ENCODE measurements around the gene KRT6C. TPM values are rescaled to one million over a fixed set of nuclear protein-coding genes. Genes with fewer than 3 reads are reported as not detected.

Gene KRT6C
- total RNA-seq, 1 donor from 2014 or later = not detected

DNA sequence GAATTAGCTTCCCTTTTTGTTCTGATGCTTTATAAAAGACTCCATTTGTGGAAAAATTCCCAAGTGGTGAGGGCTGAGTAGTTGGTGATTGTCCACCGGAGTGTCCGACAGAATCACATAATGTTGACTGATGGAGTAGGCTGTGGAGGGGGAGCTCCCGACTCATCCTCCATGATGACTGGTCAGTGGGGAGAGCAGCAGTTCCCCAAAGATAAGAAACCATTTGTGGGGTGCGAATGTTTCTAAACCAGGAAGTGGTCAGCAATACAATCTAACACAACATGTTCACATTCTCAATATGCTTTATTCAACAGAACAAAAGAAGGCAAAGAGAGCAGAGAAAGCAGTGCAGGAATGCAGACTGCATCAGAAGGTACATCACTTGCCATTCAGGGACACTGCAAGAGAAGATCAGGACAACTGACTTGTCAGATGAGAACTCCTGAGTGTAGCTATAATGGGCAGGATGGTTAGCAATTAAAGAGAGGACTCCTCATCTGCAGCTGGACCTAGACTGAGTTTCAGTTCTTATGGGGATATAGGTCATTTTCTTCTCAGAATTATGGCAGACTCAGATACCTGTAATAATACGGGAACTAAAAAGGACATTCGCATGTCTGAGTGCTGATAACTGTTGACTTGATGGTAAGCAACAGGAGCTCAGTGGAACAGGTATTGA, 27.1 kb downstream of the KRT6C start:
- no peaks in the 10 kb centered on the region for H3K36me3 ChIP-seq
- no peaks in the 10 kb centered on the region for H3K4me1 ChIP-seq
- DNase-seq (ENCODE audit: low spot score in 2 of 2) = no peak
- no peak overlapping the region for H3K27ac ChIP-seq
- H3K4me3 ChIP-seq = no peak overlapping the region
- TF ChIP-seq, protein P1, sequence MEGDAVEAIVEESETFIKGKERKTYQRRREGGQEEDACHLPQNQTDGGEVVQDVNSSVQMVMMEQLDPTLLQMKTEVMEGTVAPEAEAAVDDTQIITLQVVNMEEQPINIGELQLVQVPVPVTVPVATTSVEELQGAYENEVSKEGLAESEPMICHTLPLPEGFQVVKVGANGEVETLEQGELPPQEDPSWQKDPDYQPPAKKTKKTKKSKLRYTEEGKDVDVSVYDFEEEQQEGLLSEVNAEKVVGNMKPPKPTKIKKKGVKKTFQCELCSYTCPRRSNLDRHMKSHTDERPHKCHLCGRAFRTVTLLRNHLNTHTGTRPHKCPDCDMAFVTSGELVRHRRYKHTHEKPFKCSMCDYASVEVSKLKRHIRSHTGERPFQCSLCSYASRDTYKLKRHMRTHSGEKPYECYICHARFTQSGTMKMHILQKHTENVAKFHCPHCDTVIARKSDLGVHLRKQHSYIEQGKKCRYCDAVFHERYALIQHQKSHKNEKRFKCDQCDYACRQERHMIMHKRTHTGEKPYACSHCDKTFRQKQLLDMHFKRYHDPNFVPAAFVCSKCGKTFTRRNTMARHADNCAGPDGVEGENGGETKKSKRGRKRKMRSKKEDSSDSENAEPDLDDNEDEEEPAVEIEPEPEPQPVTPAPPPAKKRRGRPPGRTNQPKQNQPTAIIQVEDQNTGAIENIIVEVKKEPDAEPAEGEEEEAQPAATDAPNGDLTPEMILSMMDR (IDR thresholded peaks at IDR 0.05) = no peak
- no peaks in the 10 kb centered on the region for H3K9me3 ChIP-seq
- intact Hi-C loops (cut with DNase I) = no loop called here
- H3K27me3 ChIP-seq = no peaks in the 10 kb centered on the region

- no peak overlapping the region for H3K4me3 ChIP-seq
- H3K27me3 ChIP-seq = no peaks in the 10 kb centered on the region
- H3K36me3 ChIP-seq = no peaks in the 10 kb centered on the region
- no peak for DNase-seq (ENCODE audit: low spot score in 2 of 2)
- TF ChIP-seq, protein P1 (IDR thresholded peaks at IDR 0.05) = no peak
- no peaks in the 10 kb centered on the region for H3K9me3 ChIP-seq
- H3K27ac ChIP-seq = no peak overlapping the region
- no peaks in the 10 kb centered on the region for H3K4me1 ChIP-seq
- intact Hi-C loops (cut with DNase I) = no loop called here
These were observed 27.7 kb downstream of the KRT6C start for GRCh38 chr12:52445876-52446275.

GRCh38 chr12:52444647-52445595, 28.7 kb downstream of the KRT6C start:
- H3K4me3 ChIP-seq = no peak overlapping the region
- no peaks in the 10 kb centered on the region for H3K36me3 ChIP-seq
- no peaks in the 10 kb centered on the region for H3K4me1 ChIP-seq
- intact Hi-C loops (cut with DNase I) = no loop called here
- DNase-seq (ENCODE audit: low spot score in 2 of 2) = no peak
- H3K9me3 ChIP-seq = no peaks in the 10 kb centered on the region
- H3K27me3 ChIP-seq = no peaks in the 10 kb centered on the region
- TF ChIP-seq, protein P1 (IDR thresholded peaks at IDR 0.05) = no peak
- no peak overlapping the region for H3K27ac ChIP-seq

DNA sequence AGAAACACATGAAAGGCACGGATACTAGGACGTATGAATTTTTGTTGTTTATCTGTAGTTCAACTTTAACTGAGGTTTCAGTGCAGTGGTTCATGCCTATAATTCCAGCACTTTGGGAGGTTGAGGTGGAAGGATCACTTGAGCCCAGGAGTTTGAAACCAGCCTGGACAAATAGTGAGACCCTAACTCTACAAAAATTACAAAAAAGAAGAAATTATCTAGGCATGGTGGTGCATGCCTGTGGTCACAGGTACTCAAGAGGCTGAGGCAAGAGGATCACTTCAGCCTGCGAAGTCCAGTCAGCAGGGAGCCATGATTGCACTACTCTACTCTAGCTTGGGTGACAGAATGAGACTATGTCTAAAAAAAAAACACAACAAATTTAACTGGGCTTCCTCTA, 29.6 kb downstream of the KRT6C start:
- no peak for DNase-seq (ENCODE audit: low spot score in 2 of 2)
- Histone ChIP-seq H3K36me3 (no peaks in the 10 kb centered on the region), H3K4me3 (no peak overlapping the region), H3K27ac (no peak overlapping the region), H3K9me3 (no peaks in the 10 kb centered on the region), H3K27me3 (no peaks in the 10 kb centered on the region), H3K4me1 (no peaks in the 10 kb centered on the region)
- intact Hi-C loops (cut with DNase I) = no loop called here
- TF ChIP-seq, protein P1 (IDR thresholded peaks at IDR 0.05) = no peak

DNA sequence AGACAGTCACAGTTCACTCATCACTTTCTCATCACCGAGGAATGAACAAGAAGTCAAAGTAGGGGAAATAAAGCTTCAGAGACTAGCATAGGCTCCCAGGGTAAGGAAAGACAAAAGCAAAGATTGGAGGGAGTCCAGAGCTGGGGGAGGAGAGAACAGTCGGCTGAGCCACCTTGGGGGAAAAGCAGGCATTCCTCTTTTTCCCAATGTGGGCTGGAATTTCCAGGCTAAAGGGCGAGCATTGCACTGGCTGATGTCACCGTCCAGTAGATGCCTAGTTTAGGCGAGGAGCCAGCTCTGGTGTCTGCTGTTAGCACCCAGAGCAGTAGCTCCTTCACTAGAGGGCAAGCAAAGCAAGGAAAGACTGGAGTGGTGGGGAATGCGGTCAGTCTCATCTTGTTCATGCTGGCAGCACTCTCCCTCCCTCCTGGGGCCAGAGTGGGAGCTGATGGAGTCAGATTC, 31.0 kb downstream of the KRT6C start:
- no peaks in the 10 kb centered on the region for H3K9me3 ChIP-seq
- no peak overlapping the region for H3K27ac ChIP-seq
- intact Hi-C loops (cut with DNase I) = no loop called here
- H3K36me3 ChIP-seq = no peaks in the 10 kb centered on the region
- H3K27me3 ChIP-seq = no peaks in the 10 kb centered on the region
- TF ChIP-seq, protein P1 (IDR thresholded peaks at IDR 0.05) = no peak
- H3K4me3 ChIP-seq = no peak overlapping the region
- DNase-seq (ENCODE audit: low spot score in 2 of 2) = no peak
- no peaks in the 10 kb centered on the region for H3K4me1 ChIP-seq

Data from ascending aorta (tissue), 2 donors.